MV-4-11 (cell line): Measurements from ENCODE around the gene ELOVL3.
"Not testable (repeated sequence)": the region's sequence is repeated elsewhere in the genome, so short reads cannot be mapped to it uniquely, and the experiment has no call there.

ENCODE experiments used
- DNase-seq: peaks from one replicate; lab custom pipeline; 2025; lab: John Stamatoyannopoulos, UW

Gene ELOVL3

DNA sequence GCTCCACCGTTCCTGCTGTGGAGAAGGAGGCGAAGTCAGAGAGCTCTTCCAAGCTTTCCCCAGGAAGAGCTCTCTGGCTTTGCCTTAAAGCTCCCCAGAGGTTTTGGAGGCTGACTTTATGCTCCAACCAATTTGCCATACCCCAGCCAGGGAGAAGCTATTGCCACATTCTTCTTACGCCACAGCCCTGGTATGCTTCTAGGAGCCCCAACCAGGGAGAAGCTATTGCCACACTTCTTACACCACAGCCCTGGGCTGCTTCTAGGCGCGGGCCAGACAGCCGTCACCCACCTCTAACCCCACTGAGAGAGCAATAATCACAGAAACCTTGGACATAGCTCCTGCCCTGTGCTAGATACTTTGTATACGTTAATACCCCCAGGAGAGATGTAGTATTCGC, 951 bp downstream of the ELOVL3 start:
- peak; percentile 93 for DNase-seq

- DNase-seq: peak; percentile 45
Observed at GRCh38 chr10:102229810-102230263, 3.7 kb downstream of the ELOVL3 start.

DNA sequence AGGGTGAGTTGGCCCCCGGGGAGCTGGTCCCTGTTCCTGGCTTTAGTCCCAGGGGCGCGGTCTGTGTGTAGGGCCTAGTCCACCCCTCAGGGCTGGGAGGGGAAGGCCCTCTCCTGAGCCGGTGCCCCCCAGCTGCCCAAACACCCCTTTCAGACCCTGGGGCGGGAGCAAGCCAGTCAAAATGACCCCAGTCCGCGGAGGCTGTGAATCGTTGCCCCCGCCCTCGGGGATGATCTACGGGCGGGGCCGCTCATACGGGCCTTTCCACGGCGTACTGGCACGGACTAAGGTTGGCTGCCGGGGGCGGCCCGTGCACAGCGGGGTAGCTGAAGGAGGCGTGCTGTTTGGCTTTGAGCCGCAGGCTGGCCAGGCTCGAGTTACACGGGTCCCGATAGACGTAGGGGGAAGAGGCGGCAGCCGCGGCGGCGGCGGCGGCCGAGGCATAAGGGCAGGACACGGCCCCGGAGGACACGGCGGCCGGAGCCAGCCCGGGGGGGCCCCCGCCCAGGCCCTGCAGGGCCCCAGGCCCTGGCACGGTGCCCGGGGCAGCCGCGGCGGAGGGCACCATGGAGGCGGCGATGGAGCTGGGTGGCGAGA, 4.3 kb downstream of the ELOVL3 start:
- DNase-seq: no peak

- no peak for DNase-seq
Observed at GRCh38 chr10:102230861-102231356, 4.8 kb downstream of the ELOVL3 start.

- peak; percentile 24 for DNase-seq
Observed at GRCh38 chr10:102231357-102232318, 5.5 kb downstream of the ELOVL3 start.

DNA sequence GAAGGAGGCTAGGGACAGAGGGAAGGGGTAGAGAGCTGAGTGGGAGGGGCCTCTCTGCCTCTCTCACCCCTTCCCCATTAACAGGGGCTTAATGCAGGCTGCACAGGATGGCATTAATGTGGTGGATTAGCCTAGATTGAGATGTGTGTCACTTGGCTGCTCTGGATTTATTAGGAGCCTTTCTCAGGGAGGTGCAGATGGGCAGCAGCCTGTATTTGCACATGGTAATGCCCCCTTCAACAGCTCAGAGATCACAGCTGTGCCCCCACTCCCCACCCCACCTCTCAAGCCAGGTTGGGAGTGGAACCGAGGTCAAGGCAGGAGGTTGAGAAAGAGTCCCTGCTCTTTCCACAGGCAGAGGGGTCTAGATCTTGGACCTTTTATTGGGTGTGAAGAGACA, 7.9 kb downstream of the ELOVL3 start:
- no peak for DNase-seq

DNA sequence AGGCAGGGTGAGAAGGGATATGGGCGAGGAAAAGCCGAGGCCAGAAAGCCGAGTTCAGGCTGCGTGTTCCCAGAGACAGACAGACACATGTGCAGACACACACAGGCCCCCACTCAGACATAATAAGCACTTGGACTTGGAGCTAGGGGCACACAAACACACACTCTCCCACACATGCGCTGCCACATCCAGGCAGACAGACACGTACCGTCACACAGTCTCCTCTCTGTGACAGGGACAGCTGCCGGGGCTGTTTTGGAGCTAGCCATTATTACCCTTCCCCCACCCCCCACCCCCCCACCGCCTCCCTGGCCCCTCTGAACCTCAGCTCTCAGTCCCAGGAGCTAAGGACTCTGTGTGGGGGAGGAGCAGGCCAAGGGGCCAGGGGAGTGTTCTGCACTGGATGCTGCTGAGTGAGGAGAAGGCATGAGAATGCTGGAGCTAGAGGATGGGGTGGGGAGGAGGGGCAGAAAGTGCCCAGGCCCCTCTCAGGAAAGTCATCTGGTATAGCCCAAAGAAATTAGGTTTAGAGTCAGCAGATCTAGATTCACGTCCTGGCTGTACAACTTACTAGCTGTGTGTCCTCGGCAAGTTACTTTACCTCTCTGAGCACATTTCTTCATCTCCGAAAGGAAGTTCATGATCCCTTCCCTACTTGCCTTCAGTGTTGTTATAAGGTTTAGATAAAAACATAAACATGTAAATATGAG, 8.9 kb downstream of the ELOVL3 start:
- DNase-seq: no peak

DNA sequence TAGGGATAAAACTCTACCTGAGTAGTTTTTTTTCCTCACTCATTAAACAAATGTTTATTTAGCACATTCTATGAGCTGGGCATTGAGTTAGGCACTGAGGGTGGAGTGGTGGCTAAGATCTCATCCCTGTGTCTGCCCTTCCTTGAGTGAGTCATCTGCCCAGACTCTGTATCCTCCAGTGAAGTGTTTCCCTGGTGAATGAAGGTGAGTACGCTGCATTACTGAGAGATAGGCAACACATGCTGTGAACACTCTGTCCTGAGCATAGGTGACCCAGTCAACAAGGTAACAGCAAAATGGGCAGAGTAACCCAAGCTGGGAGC, 9.5 kb downstream of the ELOVL3 start:
- DNase-seq: no peak

DNA sequence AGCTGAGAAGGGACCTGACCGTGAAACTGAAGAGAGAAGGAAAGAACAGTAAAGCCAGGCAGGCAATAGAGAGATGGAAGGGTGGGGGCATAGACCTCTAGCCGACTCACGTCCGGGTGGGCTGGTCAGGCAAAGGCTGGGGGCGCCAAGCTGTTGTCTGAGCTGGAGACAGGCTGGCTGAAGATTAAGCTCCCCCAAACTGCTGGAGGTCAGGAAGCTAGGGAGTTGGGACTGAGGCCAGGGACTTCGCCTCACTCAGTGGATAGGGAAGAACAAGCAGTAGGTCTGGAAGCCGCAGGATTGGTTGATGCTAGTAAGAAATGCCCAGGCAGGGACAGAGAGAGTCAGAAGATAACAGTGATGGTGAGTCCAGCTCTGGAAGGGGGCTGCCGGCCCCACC, 9.9 kb downstream of the ELOVL3 start:
- no peak for DNase-seq

- no peak for DNase-seq
Observed at GRCh38 chr10:102237711-102238252, 11.7 kb downstream of the ELOVL3 start.

- no peak for DNase-seq
Observed at GRCh38 chr10:102240467-102241031, 14.4 kb downstream of the ELOVL3 start.

GRCh38 chr10:102241032-102241443, 14.9 kb downstream of the ELOVL3 start:
- no peak for DNase-seq

- peak; percentile 85 for DNase-seq
Observed at GRCh38 chr10:102241444-102242117, 15.5 kb downstream of the ELOVL3 start, which contains the start of gene PITX3. TSS of gene PITX3 (minus strand) at chr10:102241512. CDS start at chr10:102232080, 9,432 bp downstream.

GRCh38 chr10:102242118-102242485, 16.0 kb downstream of the ELOVL3 start:
- no peak for DNase-seq

DNA sequence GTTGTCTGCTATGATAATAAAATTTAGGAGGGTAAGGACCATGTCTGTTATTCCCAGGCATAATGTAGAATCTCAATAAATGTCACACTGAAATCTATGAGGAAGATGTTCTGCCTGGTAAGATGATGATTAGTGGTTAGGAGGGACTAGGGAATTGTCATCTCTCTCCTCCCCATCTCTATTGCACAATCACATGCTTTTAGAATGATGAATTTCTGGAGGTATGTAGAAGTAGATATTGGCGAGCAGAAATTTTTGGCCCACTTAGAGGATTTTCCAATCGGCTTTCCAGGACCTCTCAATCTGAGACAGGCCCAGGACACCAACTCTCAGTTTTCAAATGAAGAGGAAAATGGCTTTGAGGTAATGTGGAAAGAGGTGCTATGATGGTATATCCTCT, 17.2 kb downstream of the ELOVL3 start:
- peak; percentile 24 for DNase-seq

DNA sequence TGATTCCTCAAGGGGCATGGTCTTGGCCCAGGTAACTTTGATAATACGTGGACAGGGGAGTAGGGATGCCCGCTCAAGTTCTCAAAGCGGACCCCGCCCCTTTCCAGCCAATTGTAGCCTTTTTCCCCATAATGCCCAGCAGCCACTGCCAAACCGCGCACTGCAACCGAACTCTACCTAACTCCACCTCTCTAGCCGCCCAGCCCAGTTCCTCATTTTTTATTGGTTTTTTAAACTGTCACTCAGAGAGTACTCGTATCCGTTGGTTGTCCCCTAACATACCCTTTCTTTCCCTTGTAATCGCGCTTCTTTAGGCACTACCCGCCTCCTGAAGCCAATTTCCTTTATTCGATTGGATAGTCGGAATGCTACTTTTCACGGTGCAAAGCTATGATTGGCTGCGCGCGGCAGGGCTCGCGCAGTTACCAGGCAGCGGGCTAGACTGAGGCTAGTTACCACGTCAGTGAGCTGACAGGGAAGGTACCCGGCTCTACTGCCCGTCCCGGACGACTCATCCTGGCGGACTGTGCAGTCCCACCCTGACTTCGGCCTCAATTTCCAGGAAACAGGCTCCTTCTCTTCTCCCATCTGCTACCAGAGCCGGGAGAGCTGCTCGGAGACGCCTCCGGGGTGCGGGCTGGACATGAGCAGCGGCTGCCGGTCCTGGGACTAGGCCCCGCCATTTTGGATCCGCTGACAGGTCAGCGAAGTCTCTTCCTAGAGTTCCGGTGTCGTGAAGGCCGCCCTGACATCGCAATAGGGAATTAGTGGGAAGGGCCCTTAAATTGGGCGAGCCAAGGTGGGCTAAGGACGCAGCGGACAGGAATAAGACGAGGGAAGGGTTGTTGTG, 19.2 kb downstream of the ELOVL3 start, which contains the start of gene GBF1:
Gene GBF1, plus strand, starts transcription at position 451 of the 850 bp plus-strand sequence. CDS start 13,407 bp downstream, outside the sequence.
- peak; percentile 100 for DNase-seq

DNA sequence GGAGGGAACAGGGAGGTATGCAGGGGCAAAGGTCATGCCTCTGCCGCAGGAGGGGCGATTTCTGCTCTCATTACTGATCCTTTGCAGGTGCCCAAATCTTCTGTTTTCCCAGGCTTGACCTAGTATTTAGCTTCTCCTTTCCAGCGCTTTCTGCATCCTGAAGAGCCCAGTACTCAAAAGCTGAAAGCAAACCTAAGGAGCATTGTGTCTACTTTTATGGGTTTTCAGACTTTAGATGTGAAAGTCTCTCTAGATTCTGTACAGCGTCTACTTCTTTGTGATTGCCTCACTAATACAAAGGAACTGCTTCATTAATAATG, 19.8 kb downstream of the ELOVL3 start:
- DNase-seq: no peak

- no peak for DNase-seq
Observed at GRCh38 chr10:102246261-102246660, 20.2 kb downstream of the ELOVL3 start.

GRCh38 chr10:102247734-102248133, 21.6 kb downstream of the ELOVL3 start:
- peak; percentile 72 for DNase-seq

- not testable (repeated sequence) for DNase-seq
Observed at GRCh38 chr10:102252508-102252907, 26.4 kb downstream of the ELOVL3 start.
